Smooth muscle cell (in vitro differentiated cells): ENCODE data around the gene HNRNPF. TPM values are rescaled to one million over a fixed set of nuclear protein-coding genes. Genes with fewer than 3 reads are reported as not detected.

Source experiments
- DNase-seq: peaks from one replicate; lab custom pipeline; 2025; ENCODE audit not compliant: unreplicated experiment; lab: John Stamatoyannopoulos, UW
- H2AFZ ChIP-seq: fragments of 200-600 bp; sonication (generic); 2 replicates; pipeline ENCODE4 v1.6.0; 2016; ENCODE audit warnings: antibody characterized with exemption, low read depth, mild to moderate bottlenecking
- H3F3A ChIP-seq: fragments of 200-600 bp; sonication (generic); 2 replicates; pipeline ENCODE4 v1.6.0; 2017; ENCODE audit warnings: antibody characterized with exemption, low read depth
- H3K27ac ChIP-seq: fragments of 200-600 bp; sonication (generic); 2 replicates; pipeline ENCODE4 v1.5.1; 2016; ENCODE audit warnings: low read depth, mild to moderate bottlenecking
- H3K27me3 ChIP-seq: fragments of 200-600 bp; sonication (generic); 2 replicates; pipeline ENCODE4 v1.6.1; 2016; ENCODE audit warnings: low read depth, mild to moderate bottlenecking
- H3K36me3 ChIP-seq: fragments of 200-600 bp; sonication (generic); 2 replicates; pipeline ENCODE4 v1.5.1; 2016; ENCODE audit warnings: low read depth
- H3K4me1 ChIP-seq: fragments of 200-600 bp; sonication (generic); 2 replicates; pipeline ENCODE4 v1.5.1; 2016; ENCODE audit warnings: low read depth
- H3K4me2 ChIP-seq: fragments of 200-600 bp; sonication (generic); 2 replicates; pipeline ENCODE4 v1.6.0; 2016; ENCODE audit warnings: mild to moderate bottlenecking
- H3K4me3 ChIP-seq: fragments of 200-600 bp; sonication (generic); 2 replicates; pipeline ENCODE4 v1.5.1; 2016; ENCODE audit warnings: mild to moderate bottlenecking
- H3K79me2 ChIP-seq: fragments of 200-600 bp; sonication (generic); 2 replicates; pipeline ENCODE4 v1.6.0; 2016; ENCODE audit warnings: low read depth, mild to moderate bottlenecking
- H3K9ac ChIP-seq: fragments of 200-600 bp; sonication (generic); 2 replicates; pipeline ENCODE4 v1.6.0; 2016; ENCODE audit warnings: low read depth
- H3K9me3 ChIP-seq: fragments of 200-600 bp; sonication (generic); replicated peaks from 2 replicates; pipeline ENCODE4 v1.5.1; 2016; ENCODE audit warnings: low read depth
- H4K20me1 ChIP-seq: fragments of 200-600 bp; sonication (generic); 2 replicates; pipeline ENCODE4 v1.6.0; 2016; ENCODE audit warnings: low read depth
- CTCF ChIP-seq: fragments of 200-600 bp; sonication (generic); IDR thresholded peaks from 2 replicates; pipeline ENCODE4 v1.5.1; 2017; ENCODE audit warnings: borderline replicate concordance, mild to moderate bottlenecking, antibody characterized with exemption; ENCODE audit not compliant: insufficient read depth, poor library complexity, severe bottlenecking
- WGBS: methylation state at CpG from one replicate; pipeline ENCODE4 v1.1.7; 2016; ENCODE audit warnings: low lambda C conversion rate; 5-methylcytosine and 5-hydroxymethylcytosine counted together
- polyA plus RNA-seq: library from polyadenylated mRNA; unstranded; fragments of >200 nt; fragmentation: Nextera tagmentation; extraction: Ambion mirVana; gene quantifications from 2 replicates; pipeline ENCODE4 v1.2.1, GENCODE V29; 2016
- total RNA-seq: library from RNA; depleted of rRNA; stranded (reverse); fragments of >200 nt; gene quantifications from 2 replicates; pipeline ENCODE4 v1.2.3, GENCODE V29; 2014

HNRNPF gene
- total and polyA plus RNA-seq, 2 experiments from 2014 or later: 71.9 to 112 TPM

DNA sequence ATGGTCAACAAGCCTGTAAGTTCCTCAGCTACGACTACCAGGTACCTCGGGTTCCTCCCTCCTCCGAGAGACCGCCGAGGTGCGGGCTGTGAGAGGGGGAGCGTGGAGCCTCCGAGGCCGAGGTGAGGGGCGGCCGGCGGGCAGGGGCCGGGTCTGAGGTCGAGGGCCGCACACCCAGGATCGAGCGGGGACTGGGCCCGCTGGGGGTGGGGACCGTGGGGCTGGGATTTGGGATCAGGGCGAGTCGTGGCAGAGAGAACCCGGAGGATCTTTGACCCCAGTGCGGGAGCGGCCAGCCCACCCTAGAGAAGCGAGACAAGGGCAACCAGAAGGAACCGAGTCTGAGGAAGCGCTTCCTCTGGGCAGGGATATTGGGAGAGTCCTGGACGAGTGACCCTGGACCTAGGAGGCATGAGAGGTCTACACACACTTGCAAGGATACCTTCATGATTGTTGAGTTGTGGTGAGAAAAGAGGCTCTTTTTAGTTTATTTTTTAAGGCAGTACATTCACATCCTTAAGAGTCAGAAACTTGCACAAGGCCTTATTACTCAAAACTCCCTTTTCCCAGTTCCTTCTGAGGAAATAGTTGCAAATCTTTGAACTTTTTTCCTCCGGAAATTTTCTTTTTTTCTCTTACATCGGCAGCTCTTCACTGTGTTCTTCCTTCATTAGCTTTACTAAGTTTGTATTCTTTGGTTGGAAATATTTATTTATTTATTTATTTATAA lies 28.3 kb upstream of the HNRNPF start:
- H3K9ac ChIP-seq: peak overlapping the region; percentile 99
- peak overlapping the region; percentile 79 for H3K4me3 ChIP-seq
- H3K36me3 ChIP-seq: no peaks in the 10 kb centered on the region
- H2AFZ ChIP-seq: peak overlapping the region; percentile 76
- H3K4me1 ChIP-seq: peaks cover 4% of the 10 kb centered on the region
- no peaks in the 10 kb centered on the region for H4K20me1 ChIP-seq
- no peaks in the 10 kb centered on the region for H3K9me3 ChIP-seq
- H3F3A ChIP-seq: peaks cover 3% of the 10 kb centered on the region
- H3K4me2 ChIP-seq: peak overlapping the region; percentile 90
- no peaks in the 10 kb centered on the region for H3K27me3 ChIP-seq
- TF ChIP-seq CTCF: no peak
- peaks cover 3% of the 10 kb centered on the region for H3K79me2 ChIP-seq
- peak overlapping the region; percentile 97 for H3K27ac ChIP-seq
- no peak for DNase-seq
- WGBS: 14% methylated on average over 14 of the region's 30 CpGs

DNA sequence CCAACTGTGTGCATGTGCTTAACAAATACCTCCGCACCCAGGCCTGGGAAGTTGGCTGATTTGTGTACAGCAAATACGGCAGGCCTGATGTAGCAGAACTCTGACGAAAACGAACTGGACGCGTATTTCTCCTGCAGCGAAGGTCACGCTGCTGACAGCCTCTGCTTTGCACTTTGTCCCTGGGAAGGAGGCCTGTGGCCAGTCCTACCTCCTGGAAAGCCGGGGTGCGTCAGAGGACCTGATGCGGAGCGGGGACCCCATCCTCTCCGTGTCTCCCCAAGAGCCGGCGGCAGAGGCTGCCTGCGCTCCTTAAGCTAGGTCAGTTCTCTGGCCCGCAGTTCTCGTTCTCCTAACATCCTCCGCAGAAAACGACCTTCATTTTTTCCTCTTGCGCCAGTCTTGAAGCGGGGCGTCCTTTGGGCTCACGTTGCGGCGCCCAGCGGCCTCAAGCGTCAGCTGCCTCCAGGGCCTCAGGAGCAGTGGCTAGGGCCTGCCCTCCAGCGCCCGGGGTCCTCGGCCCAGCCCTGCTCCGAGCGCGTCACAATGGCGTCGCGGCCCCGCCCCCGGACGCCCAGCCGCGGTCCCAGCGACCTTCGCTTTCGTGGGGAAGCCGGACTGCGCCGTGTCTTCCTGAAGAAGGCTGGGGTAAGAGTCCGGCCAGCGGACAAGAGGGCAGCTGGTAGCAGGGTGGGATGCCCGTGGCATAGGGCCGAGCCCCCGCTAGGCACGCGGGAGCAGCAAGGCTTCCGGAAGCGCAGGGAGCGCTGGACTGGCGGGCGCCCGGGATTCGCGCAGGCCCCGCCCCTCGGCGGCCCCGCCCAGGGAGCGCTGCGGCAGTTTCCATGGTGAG lies 27.5 kb upstream of the HNRNPF start, which contains the start of gene ZNF487:
TSS of gene ZNF487 (plus strand) at position 821 of the 850 bp plus-strand sequence. CDS start 38,703 bp downstream, outside the sequence.
- TF ChIP-seq CTCF: no peak
- H3K27ac ChIP-seq: peak within 1 kb of the TSS; percentile 97
- peak within 1 kb of the TSS; percentile 99 for H3K9ac ChIP-seq
- H3K4me1 ChIP-seq: peaks cover 4% of the 10 kb centered on the region
- H3K4me2 ChIP-seq: peak within 1 kb of the TSS; percentile 90
- H3K27me3 ChIP-seq: no peaks in the 10 kb centered on the region
- no peaks in the 10 kb centered on the region for H3K9me3 ChIP-seq
- H4K20me1 ChIP-seq: no peaks in the 10 kb centered on the region
- 3% methylated on average over 68 of the region's 69 CpGs for WGBS
- H3K36me3 ChIP-seq: no peaks in the 10 kb centered on the region
- peak within 1 kb of the TSS; percentile 79 for H3K4me3 ChIP-seq
- H2AFZ ChIP-seq: peak within 1 kb of the TSS; percentile 76
- peak; percentile 92 for DNase-seq
- peaks cover 3% of the 10 kb centered on the region for H3K79me2 ChIP-seq
- peaks cover 3% of the 10 kb centered on the region for H3F3A ChIP-seq

- Histone ChIP-seq H3K36me3 (no peaks in the 10 kb centered on the region), H2AFZ (no peak overlapping the region), H3K4me3 (no peak overlapping the region), H3K27me3 (no peaks in the 10 kb centered on the region), H3K9me3 (no peaks in the 10 kb centered on the region), H4K20me1 (no peaks in the 10 kb centered on the region), H3K9ac (no peak overlapping the region), H3K79me2 (peaks cover 3% of the 10 kb centered on the region), H3K27ac (no peak overlapping the region), H3K4me1 (no peaks in the 10 kb centered on the region), H3K4me2 (no peak overlapping the region), H3F3A (no peaks in the 10 kb centered on the region)
- whole genome bisulfite sequencing: 87% methylated on average over 8 of the region's 8 CpGs
- no peak for TF ChIP-seq CTCF
- DNase-seq: no peak
These were observed 22.1 kb upstream of the HNRNPF start for GRCh38 chr10:43430926-43431663.
